K562 (cell line): Measurements from ENCODE around the gene CFAP97D2. TPM values are rescaled to one million over a fixed set of nuclear protein-coding genes. Genes with fewer than 3 reads are reported as not detected.

Experiments used
- ARID1B ChIP-seq: fragments of 450-650 bp; IDR thresholded peaks from 2 replicates; pipeline ENCODE4 v1.6.1; 2016; ENCODE audit warnings: antibody characterized with exemption, mild to moderate bottlenecking, inconsistent platforms
- BRF1 ChIP-seq: IDR thresholded peaks from 3 replicates; pipeline ENCODE4 v1.6.1; 2011; ENCODE audit warnings: borderline replicate concordance, mild to moderate bottlenecking; ENCODE audit not compliant: insufficient read length; ENCODE audit errors: extremely low read depth
- CBFA2T2 ChIP-seq: fragments of 450-650 bp; conservative IDR thresholded peaks from 2 replicates; pipeline ENCODE4 v1.6.1; 2017; ENCODE audit warnings: mild to moderate bottlenecking
- CBFA2T3 ChIP-seq: fragments of 450-650 bp; IDR thresholded peaks from 2 replicates; pipeline ENCODE4 v1.6.1; 2017
- CGGBP1 ChIP-seq: fragments of 250-450 bp; sonication (Bioruptor Pico); IDR thresholded peaks from 2 replicates; pipeline ENCODE4 v1.9.0; 2021; ENCODE audit warnings: mild to moderate bottlenecking
- DIDO1 ChIP-seq: fragments of 450-650 bp; IDR thresholded peaks from 2 replicates; pipeline ENCODE4 v1.6.1; 2016; ENCODE audit warnings: low read depth, missing biosample characterization, missing genetic modification characterization
- ESRRA ChIP-seq: fragments of 450-650 bp; IDR thresholded peaks from 2 replicates; pipeline ENCODE4 v1.6.1; 2014; ENCODE audit warnings: low read depth, mild to moderate bottlenecking, moderate library complexity, borderline replicate concordance
- HCFC1 ChIP-seq: IDR thresholded peaks from 2 replicates; pipeline ENCODE4 v1.6.1; 2012; ENCODE audit warnings: low read depth, low read length, improper control_type of control experiment
- KDM2B ChIP-seq: fragments of 250-450 bp; sonication (Bioruptor Pico); IDR thresholded peaks from 2 replicates; pipeline ENCODE4 v1.8.0; 2021; ENCODE audit warnings: mild to moderate bottlenecking, moderate library complexity
- MECOM ChIP-seq: fragments of 250-450 bp; sonication (Bioruptor Pico); IDR thresholded peaks from 2 replicates; pipeline ENCODE4 v1.8.0; 2022; ENCODE audit warnings: inconsistent platforms
- MLX ChIP-seq, 2 experiments: fragments of 450-650 bp in 1 of 2; sonication (generic) in 1 of 2; formaldehyde crosslinking; conservative IDR thresholded peaks; 2 replicates each; pipeline versions ENCODE4 v1.4.0 to v1.8.1; 2020 to 2022; ENCODE audit warnings: mild to moderate bottlenecking in 1 of 2, missing genetic modification reagents in 1 of 2
- NCOA6 ChIP-seq: fragments of 450-650 bp; IDR thresholded peaks from 2 replicates; pipeline ENCODE4 v1.6.1; 2017; ENCODE audit warnings: mild to moderate bottlenecking
- RB1 ChIP-seq: fragments of 450-650 bp; IDR thresholded peaks from 2 replicates; pipeline ENCODE4 v1.6.1; 2017; ENCODE audit warnings: low read depth, mild to moderate bottlenecking
- RNF2 ChIP-seq: sonication (generic); IDR thresholded peaks from 2 replicates; pipeline ENCODE4 v1.6.1; 2016
- SMARCB1 ChIP-seq: IDR thresholded peaks from 2 replicates; pipeline ENCODE4 v1.6.1; 2011; ENCODE audit warnings: improper control_type of control experiment, low read depth; ENCODE audit not compliant: insufficient read length
- SOX6 ChIP-seq: fragments of 450-650 bp; IDR thresholded peaks from 2 replicates; pipeline ENCODE4 v1.6.1; 2014; ENCODE audit warnings: mild to moderate bottlenecking
- ZBTB2 ChIP-seq: fragments of 450-650 bp; IDR thresholded peaks from 2 replicates; pipeline ENCODE4 v1.6.1; 2016; ENCODE audit warnings: antibody characterized with exemption
- ZBTB7A ChIP-seq: IDR thresholded peaks from 2 replicates; pipeline ENCODE4 v1.6.1; 2011; ENCODE audit warnings: low read depth, mild to moderate bottlenecking, low read length, moderate library complexity, borderline replicate concordance; ENCODE audit not compliant: control insufficient read depth
- ZFP1 ChIP-seq: fragments of 450-650 bp; formaldehyde crosslinking; IDR thresholded peaks from 2 replicates; pipeline ENCODE4 v1.4.0; 2020; ENCODE audit warnings: mild to moderate bottlenecking, mixed read lengths
- ZNF263 ChIP-seq: sonication (generic); formaldehyde crosslinking; IDR thresholded peaks from 2 replicates; pipeline ENCODE4 v1.8.0; 2022; ENCODE audit warnings: mild to moderate bottlenecking, missing genetic modification reagents, borderline replicate concordance
- ZNF766 ChIP-seq: fragments of 200-800 bp; sonication (Bioruptor generic); conservative IDR thresholded peaks from 2 replicates; pipeline ENCODE4 v1.6.1; 2016; ENCODE audit warnings: missing genetic modification characterization, missing compliant biosample characterization
- polyA plus RNA-seq, 8 experiments: library from polyadenylated mRNA; depleted of rRNA in 4 of 8; stranded (reverse) in 5 of 8; unstranded in 3 of 8; fragments of >200 nt; fragmentation: Nextera tagmentation in 2 of 8; fragmentation: Illumina TruSeq in 1 of 8; extraction: Ambion mirVana in 2 of 8; extraction: Trizol in 1 of 8; gene quantifications; 2 replicates each; pipeline versions ENCODE4 v1.2.1 to v1.2.3, GENCODE V29; 2011 to 2014; ENCODE audit warnings: inconsistent platforms in 1 of 8, missing spikeins in 1 of 8
- total RNA-seq, 7 experiments: library from RNA; depleted of rRNA in 6 of 7; stranded (reverse); fragments of >200 nt in 6 of 7; fragmentation: Illumina TruSeq in 2 of 7; extraction: Trizol in 2 of 7; gene quantifications; 2 replicates each; pipeline versions ENCODE4 v1.2.1 to v1.2.3, GENCODE V29; 2011 to 2021; ENCODE audit warnings: low replicate concordance in 1 of 7
- TF ChIP-seq, protein P1 (sequence below): fragments of 450-650 bp; IDR thresholded peaks from 2 replicates; pipeline ENCODE4 v1.6.1; 2016; ENCODE audit warnings: missing biosample characterization, missing genetic modification characterization
- TF ChIP-seq, protein P2 (sequence below), 2 experiments: IDR thresholded peaks; 2 replicates each; pipeline ENCODE4 v1.6.1; 2011; ENCODE audit warnings: borderline replicate concordance in 1 of 2, control low read depth in 1 of 2, low read depth in 1 of 2, low read length in 1 of 2, mild to moderate bottlenecking in 1 of 2, mixed read lengths in 1 of 2, moderate library complexity in 1 of 2; ENCODE audit not compliant: insufficient read depth in 1 of 2, insufficient read length in 1 of 2, poor library complexity in 1 of 2, severe bottlenecking in 1 of 2; ENCODE audit errors: extremely low read depth in 1 of 2
- TF ChIP-seq, protein P3 (sequence below): fragments of 450-650 bp; IDR thresholded peaks from 2 replicates; pipeline ENCODE4 v1.6.1; 2016

Gene CFAP97D2
- total and polyA plus RNA-seq, 9 of the 15 experiments (the other 6 are each of a cell fraction or from before 2014, with no cell fraction given): not detected

GRCh38 chr13:114237415-114238112, 58.5 kb downstream of the CFAP97D2 start (continued):
- TF ChIP-seq, protein P1, sequence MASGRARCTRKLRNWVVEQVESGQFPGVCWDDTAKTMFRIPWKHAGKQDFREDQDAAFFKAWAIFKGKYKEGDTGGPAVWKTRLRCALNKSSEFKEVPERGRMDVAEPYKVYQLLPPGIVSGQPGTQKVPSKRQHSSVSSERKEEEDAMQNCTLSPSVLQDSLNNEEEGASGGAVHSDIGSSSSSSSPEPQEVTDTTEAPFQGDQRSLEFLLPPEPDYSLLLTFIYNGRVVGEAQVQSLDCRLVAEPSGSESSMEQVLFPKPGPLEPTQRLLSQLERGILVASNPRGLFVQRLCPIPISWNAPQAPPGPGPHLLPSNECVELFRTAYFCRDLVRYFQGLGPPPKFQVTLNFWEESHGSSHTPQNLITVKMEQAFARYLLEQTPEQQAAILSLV (tag): no peak
- no peak for TF ChIP-seq BRF1
- no peak for TF ChIP-seq DIDO1 (tag)
- TF ChIP-seq CBFA2T3: peak; percentile 82
- TF ChIP-seq HCFC1: no peak
- TF ChIP-seq, protein P2, sequence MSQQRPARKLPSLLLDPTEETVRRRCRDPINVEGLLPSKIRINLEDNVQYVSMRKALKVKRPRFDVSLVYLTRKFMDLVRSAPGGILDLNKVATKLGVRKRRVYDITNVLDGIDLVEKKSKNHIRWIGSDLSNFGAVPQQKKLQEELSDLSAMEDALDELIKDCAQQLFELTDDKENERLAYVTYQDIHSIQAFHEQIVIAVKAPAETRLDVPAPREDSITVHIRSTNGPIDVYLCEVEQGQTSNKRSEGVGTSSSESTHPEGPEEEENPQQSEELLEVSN (IDR thresholded peaks at IDR 0.05; ENCODE audit: borderline replicate concordance in 1 of 2, extremely low read depth in 1 of 2, insufficient read depth in 1 of 2, insufficient read length in 1 of 2, low read depth in 1 of 2, low read length in 1 of 2, poor library complexity in 1 of 2, severe bottlenecking in 1 of 2): peak in 1 of 2 experiments; percentile 42
- TF ChIP-seq SOX6: 0 out of 2 replicates have a peak, but pooled peaks have one; percentile 39
- TF ChIP-seq CGGBP1 (CRISPR knock-in tag): no peak
- TF ChIP-seq SMARCB1: no peak
- 0 out of 2 replicates have a peak, but pooled peaks have one; percentile 25 for TF ChIP-seq MECOM (CRISPR knock-in tag)
- TF ChIP-seq RB1: no peak
- TF ChIP-seq RNF2: peak; percentile 46; the same call in 1 of the 2 replicates
- peak; percentile 81 for TF ChIP-seq ARID1B
- no peak for TF ChIP-seq NCOA6
- peak; percentile 63; the same call in 1 of the 2 replicates for TF ChIP-seq ESRRA
- TF ChIP-seq, protein P3, sequence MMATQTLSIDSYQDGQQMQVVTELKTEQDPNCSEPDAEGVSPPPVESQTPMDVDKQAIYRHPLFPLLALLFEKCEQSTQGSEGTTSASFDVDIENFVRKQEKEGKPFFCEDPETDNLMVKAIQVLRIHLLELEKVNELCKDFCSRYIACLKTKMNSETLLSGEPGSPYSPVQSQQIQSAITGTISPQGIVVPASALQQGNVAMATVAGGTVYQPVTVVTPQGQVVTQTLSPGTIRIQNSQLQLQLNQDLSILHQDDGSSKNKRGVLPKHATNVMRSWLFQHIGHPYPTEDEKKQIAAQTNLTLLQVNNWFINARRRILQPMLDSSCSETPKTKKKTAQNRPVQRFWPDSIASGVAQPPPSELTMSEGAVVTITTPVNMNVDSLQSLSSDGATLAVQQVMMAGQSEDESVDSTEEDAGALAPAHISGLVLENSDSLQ: peak; percentile 52; the same call in 1 of the 2 replicates
- TF ChIP-seq KDM2B (CRISPR knock-in tag): no peak
- peak; percentile 65; the same call in 1 of the 2 replicates for TF ChIP-seq ZNF766 (CRISPR knock-in tag)
- peak; percentile 69 for TF ChIP-seq CBFA2T2
- no peak for TF ChIP-seq ZFP1 (CRISPR knock-in tag)
- no peak for TF ChIP-seq ZBTB7A
- no peak for TF ChIP-seq ZBTB2
- peak; percentile 59 for TF ChIP-seq ZNF263 (CRISPR knock-in tag)
- TF ChIP-seq MLX (CRISPR knock-in tag; conservative IDR thresholded peaks at IDR 0.05): no peak
